AG04449 (cell line): ENCODE data around the gene FOXL3.
"Not testable (repeated sequence)": the region's sequence is repeated elsewhere in the genome, so short reads cannot be mapped to it uniquely, and the experiment has no call there.

Source experiments
- CTCF ChIA-PET: fragments of 350-600 bp; formaldehyde crosslinking; extraction: SDS; loops from one replicate; lab custom pipeline; 2021; ENCODE audit warnings: antibody characterized with exemption; lab: Yijun Ruan, JAX
- POLR2A ChIA-PET: fragments of 400-600, 350-600 bp; formaldehyde crosslinking; extraction: SDS; loops from one replicate; lab custom pipeline; 2020; ENCODE audit warnings: antibody characterized with exemption, inconsistent platforms; lab: Yijun Ruan, JAX
- DNase-seq: peaks from one replicate; pipeline ENCODE4 v3.0.0-alpha.2; 2010; ENCODE audit warnings: low read depth, low spot score
- H3K4me3 ChIP-seq: 2 replicates; pipeline ENCODE4 v1.5.1; 2011; ENCODE audit warnings: low read depth, mild to moderate bottlenecking, control low read depth, low read length
- TF ChIP-seq, protein P1 (sequence below): IDR thresholded peaks from one replicate; pipeline ENCODE4 v1.5.1; 2011; ENCODE audit warnings: mild to moderate bottlenecking, moderate library complexity, low read length, control low read depth, inconsistent platforms; ENCODE audit not compliant: insufficient read depth; ENCODE audit errors: missing control alignments

Gene FOXL3

DNA sequence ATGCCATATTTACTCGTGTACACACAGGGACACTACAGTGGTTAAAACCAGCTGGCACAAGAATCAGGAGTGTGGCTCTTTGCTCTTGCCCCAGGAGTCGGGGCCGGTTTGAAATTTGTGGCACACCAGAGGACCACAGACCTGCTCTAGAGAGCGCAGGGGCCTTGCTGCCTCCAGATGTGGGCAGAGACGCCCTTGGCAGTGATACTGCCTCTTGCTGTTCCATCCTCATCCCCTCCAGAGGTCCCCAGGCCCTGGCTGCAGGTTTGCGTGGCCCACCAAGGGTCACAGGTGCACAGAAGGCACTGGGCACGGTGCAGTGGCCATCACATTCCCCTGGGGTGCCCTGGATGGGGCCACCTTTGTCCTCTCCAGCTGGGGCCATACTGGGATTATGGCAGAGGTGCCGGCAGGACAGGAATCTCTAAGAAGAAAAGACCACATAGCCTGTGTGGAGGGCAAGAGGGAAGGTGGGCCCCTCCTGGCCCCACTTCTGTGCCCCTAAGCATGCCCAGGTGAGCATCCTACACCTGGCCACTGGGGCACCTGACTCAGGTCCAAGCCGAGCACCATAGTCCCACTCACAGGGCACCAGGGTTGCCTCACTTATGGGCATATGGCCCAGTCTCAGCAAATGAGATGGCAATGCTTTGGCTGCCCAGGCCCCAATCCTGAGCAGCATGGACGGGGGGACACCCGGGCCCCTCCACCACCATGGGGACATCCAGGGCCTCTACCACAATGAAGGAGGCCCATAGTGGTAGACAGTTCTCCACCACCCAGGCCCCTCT is 45.6 kb downstream of the FOXL3 start:
- POLR2A ChIA-PET: no interaction called here
- TF ChIP-seq, protein P1, sequence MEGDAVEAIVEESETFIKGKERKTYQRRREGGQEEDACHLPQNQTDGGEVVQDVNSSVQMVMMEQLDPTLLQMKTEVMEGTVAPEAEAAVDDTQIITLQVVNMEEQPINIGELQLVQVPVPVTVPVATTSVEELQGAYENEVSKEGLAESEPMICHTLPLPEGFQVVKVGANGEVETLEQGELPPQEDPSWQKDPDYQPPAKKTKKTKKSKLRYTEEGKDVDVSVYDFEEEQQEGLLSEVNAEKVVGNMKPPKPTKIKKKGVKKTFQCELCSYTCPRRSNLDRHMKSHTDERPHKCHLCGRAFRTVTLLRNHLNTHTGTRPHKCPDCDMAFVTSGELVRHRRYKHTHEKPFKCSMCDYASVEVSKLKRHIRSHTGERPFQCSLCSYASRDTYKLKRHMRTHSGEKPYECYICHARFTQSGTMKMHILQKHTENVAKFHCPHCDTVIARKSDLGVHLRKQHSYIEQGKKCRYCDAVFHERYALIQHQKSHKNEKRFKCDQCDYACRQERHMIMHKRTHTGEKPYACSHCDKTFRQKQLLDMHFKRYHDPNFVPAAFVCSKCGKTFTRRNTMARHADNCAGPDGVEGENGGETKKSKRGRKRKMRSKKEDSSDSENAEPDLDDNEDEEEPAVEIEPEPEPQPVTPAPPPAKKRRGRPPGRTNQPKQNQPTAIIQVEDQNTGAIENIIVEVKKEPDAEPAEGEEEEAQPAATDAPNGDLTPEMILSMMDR: no peak
- DNase-seq: no peak
- CTCF ChIA-PET: interaction anchor here (1.0 kb wide), 1 partner anchor 13 kb away, joined by 3 read pairs; no protein-coding TSS in a partner anchor
- H3K4me3 ChIP-seq: no peak overlapping the region

DNA sequence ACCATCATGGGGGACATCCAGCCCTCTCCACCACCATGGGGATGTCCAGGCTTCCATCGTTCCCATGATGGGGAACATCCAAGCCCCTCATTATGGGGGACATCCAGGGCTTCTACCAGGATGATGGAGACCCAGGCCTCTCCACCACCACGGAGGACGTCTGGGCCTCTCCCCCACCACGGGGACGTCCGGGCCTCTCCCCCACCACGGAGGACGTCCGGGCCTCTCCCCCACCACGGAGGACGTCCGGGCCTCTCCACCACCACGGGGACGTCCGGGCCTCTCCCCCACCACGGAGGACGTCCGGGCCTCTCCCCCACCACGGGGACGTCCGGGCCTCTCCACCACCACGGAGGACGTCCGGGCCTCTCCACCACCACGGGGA is 46.2 kb downstream of the FOXL3 start:
- POLR2A ChIA-PET, H3K4me3 ChIP-seq, DNase-seq, CTCF ChIA-PET: not testable (repeated sequence)

DNA sequence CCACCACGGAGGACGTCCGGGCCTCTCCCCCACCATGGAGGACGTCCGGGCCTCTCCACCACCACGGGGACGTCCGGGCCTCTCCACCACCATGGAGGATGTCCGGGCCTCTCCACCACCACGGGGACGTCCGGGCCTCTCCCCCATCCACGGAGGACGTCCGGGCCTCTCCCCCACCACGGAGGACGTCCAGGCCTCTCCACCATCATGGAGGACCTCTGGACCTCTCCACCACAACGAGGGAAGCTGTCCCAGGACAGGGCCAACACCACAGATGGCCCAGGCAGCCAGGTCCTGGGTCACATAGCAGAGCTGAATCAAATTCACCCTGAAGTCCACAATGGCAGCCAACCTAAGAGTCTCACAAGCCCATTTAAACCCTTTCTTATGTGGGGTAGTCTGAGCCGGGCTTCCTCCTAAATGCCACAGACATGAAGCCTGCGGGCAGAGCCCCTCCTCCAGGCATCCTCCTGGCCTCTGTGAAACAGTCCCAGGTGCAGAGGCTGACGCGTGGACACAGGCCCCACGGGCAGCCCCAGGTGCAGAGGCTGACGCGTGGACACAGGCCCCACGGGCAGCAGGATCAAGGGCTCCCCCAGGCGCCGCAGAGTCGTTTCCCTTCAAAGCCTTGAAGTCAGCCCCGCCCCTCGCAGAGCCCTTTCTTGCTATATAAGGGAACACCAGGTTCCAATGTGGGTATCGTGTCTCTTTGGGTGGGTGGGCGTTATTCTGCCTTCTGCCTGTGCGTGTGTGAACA is 47.0 kb downstream of the FOXL3 start:
- POLR2A ChIA-PET: no interaction called here
- DNase-seq: no peak
- no peak overlapping the region for H3K4me3 ChIP-seq
- TF ChIP-seq, protein P1: no peak
- CTCF ChIA-PET: no interaction called here

DNA sequence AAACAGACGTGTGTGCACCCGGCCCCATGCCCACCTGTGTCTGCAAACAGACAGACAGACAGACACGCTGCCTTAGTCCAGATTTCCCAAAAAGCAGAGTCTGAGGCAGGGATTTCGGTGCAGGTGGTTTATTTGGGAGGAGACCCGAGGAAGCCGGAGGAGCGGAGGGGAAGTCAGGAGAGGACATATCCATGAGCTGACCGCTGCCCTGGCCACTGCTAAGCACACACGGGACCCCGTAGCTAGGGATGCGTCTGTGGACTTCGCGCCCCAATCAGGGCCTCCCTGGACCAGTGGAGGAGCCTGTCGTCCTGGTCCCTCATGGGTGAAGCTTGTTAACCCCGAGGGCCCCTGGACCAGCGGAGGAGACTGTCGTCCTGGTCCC is 47.6 kb downstream of the FOXL3 start:
- no peak overlapping the region for H3K4me3 ChIP-seq
- POLR2A ChIA-PET: no interaction called here
- TF ChIP-seq, protein P1: no peak
- DNase-seq: no peak
- CTCF ChIA-PET: no interaction called here

DNA sequence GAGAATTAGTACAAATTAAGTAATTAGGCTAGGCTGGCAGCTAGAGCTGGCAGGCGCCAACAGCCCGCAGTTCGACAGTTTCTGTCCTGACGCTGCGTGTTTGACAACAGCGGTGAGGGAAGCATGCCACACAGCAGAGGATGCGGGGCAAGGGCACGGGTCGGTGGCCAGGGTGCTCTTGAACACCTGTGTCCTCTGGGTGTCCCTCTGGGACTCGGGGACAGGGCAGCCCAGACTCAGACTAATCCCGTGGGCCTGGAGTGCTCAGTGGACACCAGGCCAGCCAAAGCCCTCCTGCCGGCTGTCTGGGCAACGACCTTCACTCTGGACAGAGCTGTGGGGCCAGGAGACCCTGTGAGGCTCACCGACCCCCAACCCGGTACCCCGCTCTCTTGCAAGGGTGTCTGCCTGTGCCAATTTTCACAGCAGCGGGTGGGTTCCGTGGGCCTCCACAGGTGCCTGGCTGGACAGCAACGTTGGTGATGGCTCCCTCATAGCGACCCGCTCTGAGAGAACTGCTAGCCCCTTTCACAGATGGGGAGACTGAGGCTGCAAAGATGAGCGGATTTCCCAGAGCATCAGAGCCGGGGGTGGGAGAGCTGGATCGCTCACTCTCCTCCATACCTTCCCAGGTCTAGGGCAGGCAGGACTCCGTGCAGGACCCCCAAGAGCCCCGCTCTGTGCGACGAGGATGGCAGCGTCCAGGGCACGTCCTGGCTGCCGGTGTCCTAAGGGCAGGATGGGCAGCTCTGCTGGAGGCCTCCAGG is 48.5 kb downstream of the FOXL3 start:
- ChIA-PET CTCF (interaction anchor here (1.0 kb wide), 1 partner anchor 17 kb away, joined by 4 read pairs; no protein-coding TSS in a partner anchor), POLR2A (no interaction called here)
- no peak for DNase-seq
- H3K4me3 ChIP-seq: no peak overlapping the region
- TF ChIP-seq, protein P1: no peak

DNA sequence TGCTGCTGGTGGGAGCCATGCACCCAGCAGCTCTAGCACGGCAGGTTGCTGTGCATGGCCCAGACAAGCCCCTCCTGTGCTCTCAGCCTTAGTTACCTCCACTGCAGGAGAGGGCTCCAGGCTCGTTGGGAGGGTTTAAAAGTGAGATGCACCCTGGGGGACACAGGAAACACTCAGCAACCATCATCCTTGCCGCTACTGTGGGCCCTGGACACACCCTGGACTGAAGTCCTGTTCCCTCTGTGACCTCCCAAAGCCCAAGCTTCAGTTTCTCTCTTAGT is 49.0 kb downstream of the FOXL3 start:
- DNase-seq: no peak
- POLR2A ChIA-PET: no interaction called here
- CTCF ChIA-PET: interaction anchor here (1.0 kb wide), 1 partner anchor 17 kb away, joined by 4 read pairs; no protein-coding TSS in a partner anchor
- TF ChIP-seq, protein P1: no peak
- H3K4me3 ChIP-seq: no peak overlapping the region
